ENCODE data around the gene CFAP92.

GRCh38 chr3:129028866-129029265 lies 35.0 kb upstream of the CFAP92 start:
- TF ChIP-seq POLR2A (IDR thresholded peaks at IDR 0.05; ENCODE audit: low read depth, low read length): no peak
- no peak for TF ChIP-seq POLR2AphosphoS5 (IDR thresholded peaks at IDR 0.05; ENCODE audit: low read depth, low read length)
- TF ChIP-seq TAF1 (IDR thresholded peaks at IDR 0.05; ENCODE audit: borderline replicate concordance, low read depth, low read length): no peak

Measured in GM12892 (cell line).